ENCODE measurements around the gene LEFTY1. TPM values are rescaled to one million over a fixed set of nuclear protein-coding genes. Genes with fewer than 3 reads are reported as not detected.

The LEFTY1 gene
- total and polyA plus RNA-seq, 2 of the 13 experiments (the other 11 are each of a cell fraction or from before 2014, with no cell fraction given), result 0.29 to 0.79 TPM

DNA sequence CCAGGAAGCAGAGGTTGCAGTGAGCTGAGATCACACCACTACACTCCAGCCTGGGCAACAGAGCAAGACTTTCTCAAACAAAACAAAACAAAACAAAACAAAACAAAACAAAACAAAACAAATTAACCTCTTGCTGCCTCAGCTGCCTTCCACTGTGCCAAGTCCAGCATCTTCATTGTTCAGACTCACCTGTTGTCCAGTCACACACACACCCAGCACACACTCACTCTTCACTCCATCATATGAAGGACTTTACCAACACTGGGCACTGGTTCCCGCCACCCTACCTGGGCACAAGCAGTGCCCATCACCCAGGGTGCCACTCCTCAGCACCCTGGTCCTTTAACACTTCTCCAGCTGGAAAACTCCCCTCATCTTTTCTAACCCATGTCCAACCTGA lies 20.5 kb upstream of the LEFTY1 start:
- H3K36me3 ChIP-seq (replicated peaks in 1 of 2; ENCODE audit: control insufficient read depth in 1 of 2, insufficient read depth in 2 of 2, low read length in 2 of 2), result no peaks in the 10 kb centered on the region
- H4K20me1 ChIP-seq (ENCODE audit: insufficient read depth, low read length), result no peaks in the 10 kb centered on the region
- no peak overlapping the region for H3K4me3 ChIP-seq (replicated peaks in 1 of 3; ENCODE audit: insufficient read depth in 1 of 3, low read depth in 2 of 3, low read length in 3 of 3)
- no peaks in the 10 kb centered on the region for H3K79me2 ChIP-seq (ENCODE audit: insufficient read depth, low read length)
- ATAC-seq (no peak), FAIRE-seq (no peak), DNase-seq (ENCODE audit: low spot score) (no peak)
- no peak overlapping the region for H2AFZ ChIP-seq (ENCODE audit: low read length)
- peaks cover 4 to 12% of the 10 kb centered on the region in 2 experiments; a peak in 4 of 5 replicates for H3K27me3 ChIP-seq (ENCODE audit: control insufficient read depth in 1 of 2, insufficient read depth in 2 of 2, low read length in 2 of 2)
- intact Hi-C loops (cut with micrococcal nuclease; ENCODE audit: unreplicated experiment) (no loop called here), in situ Hi-C loops (cut with HindIII; ENCODE audit: extremely low pct_ligation_motif_present, low pct_unique_long_range_greater_than_20kb) (no loop called here)
- H3K4me2 ChIP-seq (ENCODE audit: low read depth, low read length), result no peak overlapping the region
- H3K4me1 ChIP-seq (ENCODE audit: insufficient read depth, low read length), result peaks cover 27% of the 10 kb centered on the region
- no TSS peak for BruUV-seq (replicated peaks)
- no peaks in the 10 kb centered on the region for H3K9me3 ChIP-seq (ENCODE audit: low read length)
- H3K9ac ChIP-seq (ENCODE audit: insufficient read depth, low read depth, low read length), result no peak overlapping the region
- no peak overlapping the region for H3K27ac ChIP-seq (ENCODE audit: extremely low read length, insufficient read depth, low read length)
- 80% methylated on average over 1 of the region's 1 CpG for WGBS (ENCODE audit: low lambda C conversion rate)
- no peak for TF ChIP-seq AGO2 (optimal IDR thresholded peaks at IDR 0.05; ENCODE audit: low read depth, low read length)
- no peak for TF ChIP-seq NR2C2 (CRISPR knock-in tag; IDR thresholded peaks at IDR 0.05; ENCODE audit: borderline replicate concordance)
- no peak for TF ChIP-seq PITX1 (CRISPR knock-in tag; IDR thresholded peaks at IDR 0.05)
- TF ChIP-seq SOX13 (IDR thresholded peaks at IDR 0.05), result no peak
- TF ChIP-seq SOX13 (CRISPR knock-in tag; conservative IDR thresholded peaks at IDR 0.05 in 1 of 2, IDR thresholded peaks at IDR 0.05 in 1 of 2), result no peak
- no peak for TF ChIP-seq GTF3A (CRISPR knock-in tag; conservative IDR thresholded peaks at IDR 0.05)
- TF ChIP-seq, protein P1, sequence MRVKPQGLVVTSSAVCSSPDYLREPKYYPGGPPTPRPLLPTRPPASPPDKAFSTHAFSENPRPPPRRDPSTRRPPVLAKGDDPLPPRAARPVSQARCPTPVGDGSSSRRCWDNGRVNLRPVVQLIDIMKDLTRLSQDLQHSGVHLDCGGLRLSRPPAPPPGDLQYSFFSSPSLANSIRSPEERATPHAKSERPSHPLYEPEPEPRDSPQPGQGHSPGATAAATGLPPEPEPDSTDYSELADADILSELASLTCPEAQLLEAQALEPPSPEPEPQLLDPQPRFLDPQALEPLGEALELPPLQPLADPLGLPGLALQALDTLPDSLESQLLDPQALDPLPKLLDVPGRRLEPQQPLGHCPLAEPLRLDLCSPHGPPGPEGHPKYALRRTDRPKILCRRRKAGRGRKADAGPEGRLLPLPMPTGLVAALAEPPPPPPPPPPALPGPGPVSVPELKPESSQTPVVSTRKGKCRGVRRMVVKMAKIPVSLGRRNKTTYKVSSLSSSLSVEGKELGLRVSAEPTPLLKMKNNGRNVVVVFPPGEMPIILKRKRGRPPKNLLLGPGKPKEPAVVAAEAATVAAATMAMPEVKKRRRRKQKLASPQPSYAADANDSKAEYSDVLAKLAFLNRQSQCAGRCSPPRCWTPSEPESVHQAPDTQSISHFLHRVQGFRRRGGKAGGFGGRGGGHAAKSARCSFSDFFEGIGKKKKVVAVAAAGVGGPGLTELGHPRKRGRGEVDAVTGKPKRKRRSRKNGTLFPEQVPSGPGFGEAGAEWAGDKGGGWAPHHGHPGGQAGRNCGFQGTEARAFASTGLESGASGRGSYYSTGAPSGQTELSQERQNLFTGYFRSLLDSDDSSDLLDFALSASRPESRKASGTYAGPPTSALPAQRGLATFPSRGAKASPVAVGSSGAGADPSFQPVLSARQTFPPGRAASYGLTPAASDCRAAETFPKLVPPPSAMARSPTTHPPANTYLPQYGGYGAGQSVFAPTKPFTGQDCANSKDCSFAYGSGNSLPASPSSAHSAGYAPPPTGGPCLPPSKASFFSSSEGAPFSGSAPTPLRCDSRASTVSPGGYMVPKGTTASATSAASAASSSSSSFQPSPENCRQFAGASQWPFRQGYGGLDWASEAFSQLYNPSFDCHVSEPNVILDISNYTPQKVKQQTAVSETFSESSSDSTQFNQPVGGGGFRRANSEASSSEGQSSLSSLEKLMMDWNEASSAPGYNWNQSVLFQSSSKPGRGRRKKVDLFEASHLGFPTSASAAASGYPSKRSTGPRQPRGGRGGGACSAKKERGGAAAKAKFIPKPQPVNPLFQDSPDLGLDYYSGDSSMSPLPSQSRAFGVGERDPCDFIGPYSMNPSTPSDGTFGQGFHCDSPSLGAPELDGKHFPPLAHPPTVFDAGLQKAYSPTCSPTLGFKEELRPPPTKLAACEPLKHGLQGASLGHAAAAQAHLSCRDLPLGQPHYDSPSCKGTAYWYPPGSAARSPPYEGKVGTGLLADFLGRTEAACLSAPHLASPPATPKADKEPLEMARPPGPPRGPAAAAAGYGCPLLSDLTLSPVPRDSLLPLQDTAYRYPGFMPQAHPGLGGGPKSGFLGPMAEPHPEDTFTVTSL (CRISPR knock-in tag; IDR thresholded peaks at IDR 0.05; ENCODE audit: borderline replicate concordance), result no peak
- TF ChIP-seq, protein P2, sequence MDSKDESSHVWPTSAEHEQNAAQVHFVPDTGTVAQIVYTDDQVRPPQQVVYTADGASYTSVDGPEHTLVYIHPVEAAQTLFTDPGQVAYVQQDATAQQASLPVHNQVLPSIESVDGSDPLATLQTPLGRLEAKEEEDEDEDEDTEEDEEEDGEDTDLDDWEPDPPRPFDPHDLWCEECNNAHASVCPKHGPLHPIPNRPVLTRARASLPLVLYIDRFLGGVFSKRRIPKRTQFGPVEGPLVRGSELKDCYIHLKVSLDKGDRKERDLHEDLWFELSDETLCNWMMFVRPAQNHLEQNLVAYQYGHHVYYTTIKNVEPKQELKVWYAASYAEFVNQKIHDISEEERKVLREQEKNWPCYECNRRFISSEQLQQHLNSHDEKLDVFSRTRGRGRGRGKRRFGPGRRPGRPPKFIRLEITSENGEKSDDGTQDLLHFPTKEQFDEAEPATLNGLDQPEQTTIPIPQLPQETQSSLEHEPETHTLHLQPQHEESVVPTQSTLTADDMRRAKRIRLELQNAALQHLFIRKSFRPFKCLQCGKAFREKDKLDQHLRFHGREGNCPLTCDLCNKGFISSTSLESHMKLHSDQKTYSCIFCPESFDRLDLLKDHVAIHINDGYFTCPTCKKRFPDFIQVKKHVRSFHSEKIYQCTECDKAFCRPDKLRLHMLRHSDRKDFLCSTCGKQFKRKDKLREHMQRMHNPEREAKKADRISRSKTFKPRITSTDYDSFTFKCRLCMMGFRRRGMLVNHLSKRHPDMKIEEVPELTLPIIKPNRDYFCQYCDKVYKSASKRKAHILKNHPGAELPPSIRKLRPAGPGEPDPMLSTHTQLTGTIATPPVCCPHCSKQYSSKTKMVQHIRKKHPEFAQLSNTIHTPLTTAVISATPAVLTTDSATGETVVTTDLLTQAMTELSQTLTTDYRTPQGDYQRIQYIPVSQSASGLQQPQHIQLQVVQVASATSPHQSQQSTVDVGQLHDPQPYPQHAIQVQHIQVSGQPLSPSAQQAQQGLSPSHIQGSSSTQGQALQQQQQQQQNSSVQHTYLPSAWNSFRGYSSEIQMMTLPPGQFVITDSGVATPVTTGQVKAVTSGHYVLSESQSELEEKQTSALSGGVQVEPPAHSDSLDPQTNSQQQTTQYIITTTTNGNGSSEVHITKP (CRISPR knock-in tag; IDR thresholded peaks at IDR 0.05; ENCODE audit: low read depth), result no peak
- no peak for TF ChIP-seq SMAD3 (CRISPR knock-in tag; IDR thresholded peaks at IDR 0.05)
- TF ChIP-seq TBL1XR1 (IDR thresholded peaks at IDR 0.05; ENCODE audit: borderline replicate concordance, low read length, partially characterized antibody), result no peak
- TF ChIP-seq ZFP90 (CRISPR knock-in tag; IDR thresholded peaks at IDR 0.05; ENCODE audit: borderline replicate concordance), result no peak
- no peak for TF ChIP-seq PTBP1 (IDR thresholded peaks at IDR 0.05; ENCODE audit: low read depth, low read length, poor library complexity, severe bottlenecking)
- TF ChIP-seq ZNF781 (CRISPR knock-in tag; IDR thresholded peaks at IDR 0.05; ENCODE audit: borderline replicate concordance, not compliant biosample characterization), result no peak
- no peak for TF ChIP-seq YEATS4 (CRISPR knock-in tag; IDR thresholded peaks at IDR 0.05; ENCODE audit: borderline replicate concordance)
- TF ChIP-seq, protein P3, sequence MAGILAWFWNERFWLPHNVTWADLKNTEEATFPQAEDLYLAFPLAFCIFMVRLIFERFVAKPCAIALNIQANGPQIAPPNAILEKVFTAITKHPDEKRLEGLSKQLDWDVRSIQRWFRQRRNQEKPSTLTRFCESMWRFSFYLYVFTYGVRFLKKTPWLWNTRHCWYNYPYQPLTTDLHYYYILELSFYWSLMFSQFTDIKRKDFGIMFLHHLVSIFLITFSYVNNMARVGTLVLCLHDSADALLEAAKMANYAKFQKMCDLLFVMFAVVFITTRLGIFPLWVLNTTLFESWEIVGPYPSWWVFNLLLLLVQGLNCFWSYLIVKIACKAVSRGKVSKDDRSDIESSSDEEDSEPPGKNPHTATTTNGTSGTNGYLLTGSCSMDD (CRISPR knock-in tag; IDR thresholded peaks at IDR 0.05), result no peak
- CTCF ChIA-PET (ENCODE audit: low intra/inter-chr PET ratio, low total read pairs), result interaction anchor here (3.9 kb wide), 1 partner anchor 434 kb away, joined by 53 read pairs; no protein-coding TSS in a partner anchor
- POLR2A ChIA-PET, result no interaction called here
